Fibroblast of the conjunctiva (primary cell): ENCODE measurements around the gene L1CAM.

Experiments used
- DNase-seq: peaks from one replicate; pipeline ENCODE4 v3.0.0-alpha.2; 2010; ENCODE audit warnings: low read depth

Gene L1CAM

GRCh38 chrX:153878345-153878744, 7.6 kb downstream of the L1CAM start:
- no peak for DNase-seq

- no peak for DNase-seq
Observed at GRCh38 chrX:153877571-153878261, 8.3 kb downstream of the L1CAM start.

DNA sequence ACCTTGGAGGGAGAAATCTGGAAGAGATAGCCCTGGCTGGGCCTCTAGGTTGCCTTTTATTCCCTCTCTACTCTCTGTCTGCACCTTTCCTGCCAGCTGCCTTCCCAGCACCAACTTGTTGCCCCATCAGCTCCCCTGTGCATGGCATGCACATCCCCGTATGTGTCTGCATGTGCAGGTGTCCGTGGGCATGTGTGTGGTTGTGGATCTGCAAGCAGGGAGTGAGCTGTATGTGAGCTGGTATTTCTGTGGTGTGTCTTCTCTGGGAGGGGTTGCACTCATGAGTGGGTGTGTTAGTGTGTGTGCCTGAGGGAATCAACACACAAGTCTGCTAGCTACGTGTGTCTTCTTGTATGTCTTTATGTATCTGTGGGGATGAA, 9.9 kb downstream of the L1CAM start:
- DNase-seq, result no peak

GRCh38 chrX:153875391-153876111, 10.4 kb downstream of the L1CAM start:
- DNase-seq, result no peak

DNA sequence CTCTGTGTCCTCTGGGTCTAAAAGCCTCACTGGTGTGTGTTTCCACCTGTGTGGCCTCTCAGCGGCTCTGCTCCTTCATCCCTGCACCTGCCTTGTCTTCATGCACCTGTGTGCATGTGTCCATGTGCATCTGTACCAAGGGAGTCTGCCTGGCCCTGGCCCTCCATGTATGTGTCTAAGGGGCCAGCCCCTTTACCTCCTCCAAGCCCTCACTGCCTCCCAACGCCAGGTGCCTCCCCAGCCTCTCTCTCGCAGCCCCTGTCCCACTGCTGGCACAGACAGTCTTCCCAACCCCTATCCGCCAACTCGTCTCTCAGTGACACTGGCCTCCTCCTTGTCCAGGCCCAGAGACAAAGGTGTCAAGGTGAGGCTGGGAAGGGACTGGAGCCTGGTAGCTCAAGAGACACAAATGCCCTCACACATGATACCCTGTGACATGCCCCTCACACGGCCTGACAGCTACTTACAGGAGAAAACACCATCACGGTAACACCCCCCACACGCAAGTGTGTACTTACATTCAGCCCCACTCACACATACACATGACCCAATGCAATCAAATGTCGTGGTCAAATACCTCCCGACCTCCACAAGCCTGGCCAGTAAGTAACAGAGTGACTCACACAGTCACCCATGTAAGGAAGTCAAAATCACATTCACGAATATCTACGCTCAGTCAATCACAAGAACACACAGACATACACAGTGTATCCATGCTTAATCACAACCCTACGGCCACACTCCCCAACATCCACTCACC, 11.4 kb downstream of the L1CAM start:
- DNase-seq, result no peak

DNA sequence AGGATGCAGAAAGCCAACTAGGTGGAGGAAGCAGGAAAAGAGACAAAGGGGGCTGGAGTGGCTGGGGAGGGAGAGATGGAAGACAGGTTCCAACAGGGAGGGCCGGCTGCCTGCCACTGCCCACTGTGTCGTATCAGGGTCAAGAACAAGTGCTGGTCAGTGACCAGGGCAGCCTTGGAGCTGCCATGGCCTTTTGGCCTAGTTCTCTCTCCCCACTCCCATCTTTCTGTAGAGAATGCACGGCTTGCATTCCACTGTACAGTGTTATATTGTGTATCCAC, 11.9 kb downstream of the L1CAM start:
- no peak for DNase-seq

GRCh38 chrX:153873282-153874084, 12.5 kb downstream of the L1CAM start:
- no peak for DNase-seq

GRCh38 chrX:153871946-153872878, 13.8 kb downstream of the L1CAM start:
- no peak for DNase-seq

- no peak for DNase-seq
Observed at GRCh38 chrX:153871451-153871850, 14.5 kb downstream of the L1CAM start.

GRCh38 chrX:153870791-153871360, 15.1 kb downstream of the L1CAM start:
- DNase-seq, result no peak

DNA sequence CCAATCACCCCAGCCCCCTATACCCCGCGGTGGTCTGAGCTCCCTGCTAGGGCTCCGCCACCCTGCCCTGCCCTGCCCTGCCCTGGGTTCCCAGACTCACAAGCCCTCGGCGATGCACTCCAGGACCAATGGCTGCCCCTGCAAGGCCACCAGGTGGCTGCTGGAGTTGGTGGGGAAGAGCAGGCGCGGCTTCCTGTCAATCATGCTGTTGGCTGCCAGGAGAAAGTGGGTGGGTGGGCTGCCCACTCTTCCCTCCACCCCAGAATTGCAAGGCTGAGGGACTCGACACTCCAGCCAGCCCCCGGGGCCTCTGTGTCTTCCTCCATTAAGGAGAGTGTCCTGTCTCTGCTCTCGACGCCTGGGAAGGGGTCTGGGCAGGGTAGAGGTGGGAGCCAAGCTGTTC, 15.7 kb downstream of the L1CAM start:
- DNase-seq, result no peak

DNA sequence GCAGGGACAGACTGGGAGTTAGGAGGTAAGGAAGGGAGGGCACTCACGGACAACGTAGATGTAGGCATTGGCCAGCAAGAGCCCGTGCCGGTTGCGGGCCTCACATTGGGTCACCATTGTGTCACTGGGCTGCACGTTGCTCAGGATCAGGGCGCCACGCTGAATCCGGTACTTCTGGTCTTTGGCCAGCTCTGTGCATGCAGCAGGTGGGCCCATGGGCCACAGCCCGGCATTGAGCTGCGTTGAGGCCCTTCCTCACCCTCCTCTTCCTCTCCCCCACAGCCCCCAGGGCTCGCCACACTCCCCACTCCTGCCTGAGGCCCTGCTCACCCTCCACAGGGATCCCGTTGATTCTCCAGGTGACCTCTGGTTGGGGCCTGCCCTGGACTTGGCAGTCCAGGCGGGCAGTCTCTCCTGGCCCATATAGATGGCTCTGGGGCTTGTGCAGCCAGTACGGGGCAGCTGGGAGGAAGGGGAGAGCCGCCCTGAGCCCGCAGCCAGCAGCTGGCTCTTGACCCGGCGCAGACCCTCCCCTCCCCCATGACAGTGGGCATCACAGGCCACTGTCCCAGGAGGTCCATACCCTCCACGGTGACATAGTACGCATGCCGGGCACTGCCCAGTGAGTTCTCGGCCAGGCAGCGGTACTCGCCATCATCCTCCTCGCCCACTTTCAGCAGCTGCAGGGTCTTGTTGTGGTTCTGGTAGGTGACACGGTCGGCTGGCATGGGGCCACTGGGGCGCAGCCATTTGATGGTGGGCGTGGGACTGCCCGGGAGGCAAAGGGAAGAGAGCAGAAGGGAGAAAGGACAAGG, 16.3 kb downstream of the L1CAM start:
- DNase-seq, result no peak

DNA sequence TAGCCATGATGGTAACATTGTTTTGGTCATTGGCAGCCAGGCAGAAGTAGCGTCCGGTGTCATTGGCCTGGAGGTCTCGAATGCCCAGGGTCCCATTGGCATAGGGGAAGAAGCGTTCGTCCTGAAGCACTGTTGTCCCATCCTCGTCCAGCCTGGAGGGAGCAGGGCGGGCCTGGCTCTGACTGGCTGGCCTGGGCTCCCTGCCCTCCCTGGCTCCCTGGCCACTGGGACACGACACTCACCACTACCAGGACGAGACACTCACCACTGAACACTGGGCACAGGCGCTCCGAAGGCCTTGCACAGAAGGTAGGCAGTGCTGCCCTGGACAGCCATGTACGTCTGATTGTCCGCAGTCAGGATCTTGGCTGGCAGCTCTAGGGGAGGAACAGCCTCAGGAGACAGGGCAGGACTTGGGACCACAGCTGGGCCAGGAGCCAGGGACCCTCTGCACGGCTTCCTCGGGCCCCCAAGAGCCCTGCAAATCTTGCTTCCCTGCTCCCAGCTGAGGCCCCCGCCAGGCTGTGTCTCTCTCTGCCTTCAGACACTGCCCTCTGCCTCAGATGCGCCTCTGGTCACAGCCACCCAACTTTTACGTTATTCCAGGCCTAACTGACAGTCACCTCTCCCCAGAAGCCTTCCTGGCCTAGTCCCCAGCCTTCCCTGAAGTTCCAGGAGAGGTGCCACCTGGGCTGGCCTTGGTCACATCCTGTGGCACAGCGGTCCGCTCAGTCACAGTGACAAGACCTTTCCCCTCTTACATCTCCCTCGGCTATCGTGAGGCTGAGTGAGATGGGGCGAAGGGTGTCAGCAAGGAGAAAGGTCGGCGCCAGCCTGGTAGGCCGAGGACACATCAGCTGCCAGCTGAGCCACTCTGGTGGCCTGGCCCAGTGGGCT, 17.1 kb downstream of the L1CAM start:
- no peak for DNase-seq

- DNase-seq, result no peak
Observed at GRCh38 chrX:153867671-153868070, 18.3 kb downstream of the L1CAM start.

DNA sequence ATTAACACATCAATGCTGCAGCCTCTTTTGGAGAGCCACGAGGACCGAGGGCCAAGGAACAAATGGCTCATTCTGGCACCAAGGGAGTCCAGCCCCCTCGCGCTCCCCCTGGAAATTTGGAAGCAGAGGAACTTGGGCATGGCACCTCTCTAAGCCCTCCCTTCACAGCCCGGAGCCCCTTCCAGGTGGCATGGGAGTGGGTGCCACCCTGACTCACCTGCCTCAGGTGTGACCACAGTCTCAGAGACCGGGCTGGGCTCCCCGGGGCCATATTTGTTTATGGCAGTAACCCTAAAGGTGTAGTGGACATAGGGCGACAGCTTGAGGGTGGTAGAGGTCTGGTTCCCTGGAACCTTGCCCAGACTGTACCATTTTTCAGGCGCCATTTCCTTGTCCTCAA, 18.8 kb downstream of the L1CAM start:
- DNase-seq, result no peak

GRCh38 chrX:153866302-153867019, 19.5 kb downstream of the L1CAM start:
- no peak for DNase-seq

DNA sequence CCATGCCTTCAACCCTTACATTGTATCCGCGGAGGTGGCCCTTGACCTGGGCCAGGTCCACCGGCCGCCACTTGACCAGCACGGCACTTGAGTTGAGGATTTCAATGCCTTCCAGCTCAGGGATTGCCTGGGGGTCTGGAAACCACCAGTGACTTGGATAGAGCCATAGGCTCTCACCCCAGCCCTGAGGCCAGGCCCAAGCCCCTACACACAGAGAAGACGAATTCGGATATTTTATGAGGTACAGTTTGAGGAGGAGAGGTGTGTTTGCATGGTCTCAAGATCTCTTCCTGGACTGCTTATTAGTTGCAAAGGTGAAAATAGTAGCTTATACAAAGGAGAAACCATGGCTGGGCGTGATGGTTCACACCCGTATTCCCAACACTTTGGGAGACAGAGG, 20.3 kb downstream of the L1CAM start:
- DNase-seq, result no peak

GRCh38 chrX:153865321-153865580, 20.7 kb downstream of the L1CAM start:
- DNase-seq, result no peak
